Measurements from ENCODE around the gene NAT8L.
A peak's percentile ranks its signal among the peaks of the same experiment; 100 is the strongest.
"Not testable (repeated sequence)": the region's sequence is repeated elsewhere in the genome, so short reads cannot be mapped to it uniquely, and the experiment has no call there.

NAT8L gene
- 0 to 0.27 reads per million in 2 donors for total RNA-seq

DNA sequence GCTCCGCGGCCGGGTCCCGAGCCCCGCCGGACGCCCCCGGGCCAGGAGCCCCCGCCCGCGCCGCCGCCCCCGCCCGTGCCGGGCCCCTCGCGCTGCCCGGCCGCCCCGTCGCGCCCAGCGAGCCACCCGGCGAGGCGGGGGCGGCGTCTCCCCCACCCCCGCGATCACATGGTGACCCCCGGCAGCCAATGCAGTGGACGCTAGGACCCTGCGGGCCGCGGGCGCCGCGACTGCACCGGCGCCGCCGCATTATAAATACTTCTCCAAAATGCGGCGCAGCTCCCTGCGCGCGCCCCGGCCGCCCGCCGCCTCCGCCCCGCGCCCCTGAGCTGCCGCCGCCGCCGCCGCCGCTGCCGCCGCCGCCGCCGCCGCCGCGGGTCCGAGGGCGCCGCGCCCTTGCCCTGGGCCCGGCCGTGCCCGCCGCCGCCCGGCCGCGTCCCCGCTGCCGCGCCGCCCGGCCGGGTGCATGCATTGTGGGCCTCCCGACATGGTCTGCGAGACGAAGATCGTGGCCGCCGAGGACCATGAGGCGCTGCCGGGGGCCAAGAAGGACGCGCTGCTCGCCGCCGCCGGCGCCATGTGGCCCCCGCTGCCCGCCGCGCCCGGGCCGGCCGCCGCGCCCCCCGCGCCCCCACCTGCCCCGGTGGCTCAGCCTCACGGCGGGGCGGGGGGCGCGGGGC is at the start of gene NAT8L:
Gene NAT8L, plus strand, starts transcription at position 282 of the 680 bp plus-strand sequence. Its CDS starts 185 bp downstream, at position 467.
- DNase-seq: peak in 1 of 5 experiments; percentile 25

- DNase-seq: peak in 4 of 5 experiments; percentile 21 to 87 (median 54)
These were observed 49.4 kb upstream of the NAT8L start for GRCh38 chr4:2009651-2010233.

DNA sequence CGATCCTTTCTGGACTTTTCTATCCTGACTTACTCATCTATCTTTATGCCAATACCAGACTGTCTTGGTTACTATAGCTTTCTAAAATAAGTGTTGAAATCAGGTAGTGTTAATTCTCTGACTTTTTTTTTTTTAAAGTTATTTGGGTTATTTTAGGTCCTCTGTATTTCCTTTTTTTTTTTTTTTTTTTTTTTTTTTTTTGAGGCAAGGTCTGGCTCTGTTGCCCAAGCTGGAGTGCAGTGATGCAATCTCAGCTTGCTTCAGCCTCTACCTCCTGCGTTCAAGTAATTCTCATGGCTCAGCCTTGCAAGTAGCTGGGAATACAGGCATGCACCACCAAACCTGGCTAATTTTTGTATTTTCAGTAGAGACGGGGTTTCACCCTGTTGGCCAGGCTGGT is 47.5 kb upstream of the NAT8L start:
- DNase-seq: no peak

DNA sequence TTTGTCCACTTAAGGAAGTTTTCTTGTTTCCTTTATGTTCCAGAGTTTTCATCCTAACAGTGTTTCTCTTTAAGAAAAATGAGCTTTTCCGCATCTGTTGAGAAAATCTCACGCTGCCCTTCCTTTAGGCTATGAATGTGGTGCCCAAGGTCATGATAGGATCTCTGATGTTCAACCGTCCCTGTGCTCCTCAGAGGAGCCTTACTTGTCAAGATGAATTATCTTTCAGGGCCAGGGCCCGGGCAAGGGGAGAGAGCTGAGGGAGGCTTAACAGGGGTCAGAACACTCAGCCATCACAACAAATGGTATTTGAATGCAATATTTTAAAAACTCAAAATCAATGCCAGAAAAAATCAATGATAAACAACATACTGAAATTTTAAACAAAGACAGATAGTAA is 44.1 kb upstream of the NAT8L start:
- DNase-seq: no peak

DNA sequence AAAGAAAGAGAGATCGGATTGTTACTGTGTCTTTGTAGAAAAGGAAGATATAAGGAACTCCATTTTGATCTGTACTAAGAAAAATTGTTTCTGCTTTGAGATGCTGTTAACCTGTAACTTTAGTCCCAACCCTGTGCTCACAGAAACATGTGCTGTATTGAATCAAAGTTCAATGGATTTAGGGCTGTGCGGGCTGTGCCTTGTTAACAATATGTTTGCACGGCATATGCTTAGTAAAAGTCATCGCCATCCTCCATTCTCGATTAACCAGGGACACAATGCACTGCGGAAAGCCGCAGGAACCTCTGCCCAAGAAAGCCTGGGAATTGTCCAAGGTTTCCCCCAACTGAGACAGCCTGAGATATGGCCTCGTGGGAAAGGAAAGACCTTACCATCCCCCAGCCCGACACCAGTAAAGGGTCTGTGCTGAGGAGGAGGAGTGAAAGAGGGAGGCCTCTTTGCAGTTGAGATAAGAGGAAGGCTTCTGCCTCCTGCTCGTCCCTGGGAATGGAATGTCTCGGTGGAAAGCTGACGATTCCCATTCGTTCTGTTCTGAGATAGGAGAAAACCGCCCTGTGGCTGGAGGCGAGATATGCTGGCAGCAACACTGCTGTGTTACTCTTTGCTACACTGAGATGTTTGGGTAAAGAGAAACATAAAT is 37.6 kb upstream of the NAT8L start:
- not testable (repeated sequence) for DNase-seq

DNA sequence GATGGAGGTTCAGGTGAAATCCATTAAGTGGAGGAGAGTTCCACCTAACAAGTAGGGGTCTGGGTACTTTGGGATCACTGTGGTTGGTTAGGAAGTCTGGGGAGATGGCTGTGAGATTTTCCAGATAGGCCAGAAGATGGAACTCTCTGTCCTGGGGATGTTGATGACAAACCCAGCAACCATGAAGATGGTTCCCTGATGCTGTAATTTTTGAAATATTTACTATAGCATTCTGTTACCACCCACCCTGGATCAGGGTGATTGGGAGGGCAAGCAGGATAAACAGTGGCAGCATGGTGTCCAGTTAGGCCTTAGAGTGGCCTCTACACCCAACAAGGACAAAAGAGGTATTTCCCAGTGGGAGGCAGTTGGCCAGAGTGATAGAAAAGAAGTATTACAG is 34.4 kb upstream of the NAT8L start:
- DNase-seq: no peak

DNA sequence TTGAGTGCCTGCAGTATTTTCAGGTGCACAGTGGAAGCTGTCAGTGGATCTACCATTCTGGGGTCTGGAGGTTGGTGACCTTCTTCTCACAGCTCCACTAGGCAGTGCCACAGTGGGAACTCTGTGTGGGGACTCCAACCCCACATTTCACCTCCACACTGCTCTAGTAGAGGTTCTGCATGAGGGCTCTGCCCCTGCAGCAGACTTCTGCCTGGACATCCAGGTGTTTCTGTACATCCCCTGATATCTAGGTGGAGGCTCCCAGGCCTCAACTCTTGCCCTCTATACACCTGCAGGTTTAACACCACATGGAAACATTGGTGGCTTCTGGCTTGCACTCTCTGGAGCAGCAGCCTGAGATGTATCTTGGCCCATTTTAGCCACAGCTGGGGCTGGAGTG is 33.3 kb upstream of the NAT8L start:
- DNase-seq: no peak

DNA sequence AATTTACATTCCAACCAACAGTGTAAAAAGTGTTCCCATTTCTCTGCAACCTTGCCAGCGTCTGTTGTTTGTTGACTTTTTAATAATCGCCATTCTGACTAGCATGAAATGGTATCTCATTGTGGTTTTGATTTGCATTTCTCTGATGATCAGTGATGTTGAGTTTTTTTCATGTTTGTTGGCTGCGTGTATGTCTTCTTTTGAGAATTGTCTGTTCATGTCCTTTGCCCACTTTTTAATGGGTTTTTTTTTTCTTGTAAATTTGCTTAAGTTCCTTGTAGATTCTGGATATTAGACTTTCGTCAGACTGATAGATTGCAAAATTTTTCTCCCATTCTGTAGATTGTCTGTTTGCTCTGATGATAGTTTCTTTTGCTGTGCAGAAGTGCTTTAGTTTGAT is 32.0 kb upstream of the NAT8L start:
- DNase-seq: not testable (repeated sequence)

- DNase-seq: not testable (repeated sequence)
These were observed 28.0 kb upstream of the NAT8L start for GRCh38 chr4:2031161-2031560.

DNA sequence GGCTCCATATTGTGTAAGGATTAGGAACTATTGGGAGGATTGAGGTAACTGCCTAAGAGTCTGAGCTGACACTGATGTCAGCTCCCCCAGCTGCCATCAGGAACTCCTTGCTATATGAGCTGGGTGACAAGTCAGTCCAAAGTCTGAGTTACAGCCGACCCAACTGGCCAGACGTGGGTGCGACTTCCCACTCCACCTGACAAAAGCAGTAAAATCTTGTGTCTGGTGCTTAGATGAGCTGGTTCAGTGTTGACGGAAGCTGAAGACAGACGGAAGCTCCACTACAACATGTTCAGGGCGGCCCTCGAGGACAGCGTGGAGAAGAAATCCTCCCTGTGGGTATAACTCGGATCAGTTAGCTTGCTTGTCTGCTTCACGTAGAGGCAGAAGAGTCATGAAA is 22.8 kb upstream of the NAT8L start:
- DNase-seq: no peak

DNA sequence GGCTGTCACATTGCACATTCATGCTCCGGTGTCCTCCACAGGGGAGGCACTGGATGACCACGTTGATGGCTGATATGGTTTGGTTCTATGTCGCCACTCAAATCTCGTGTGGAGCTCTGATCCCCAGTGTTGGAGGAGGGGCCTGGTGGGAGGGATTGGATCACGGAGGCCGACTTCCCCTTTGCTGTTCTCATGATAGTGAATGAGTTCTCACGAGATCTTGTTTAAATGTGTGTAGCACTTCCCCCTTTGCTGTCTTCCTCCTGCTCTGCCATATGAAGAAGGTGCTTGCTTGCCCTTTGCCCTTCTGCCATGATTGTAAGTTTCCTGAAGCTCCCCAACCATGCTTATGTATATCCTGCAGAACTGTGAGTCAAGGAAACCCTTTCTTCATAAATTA is 22.3 kb upstream of the NAT8L start:
- no peak for DNase-seq

DNA sequence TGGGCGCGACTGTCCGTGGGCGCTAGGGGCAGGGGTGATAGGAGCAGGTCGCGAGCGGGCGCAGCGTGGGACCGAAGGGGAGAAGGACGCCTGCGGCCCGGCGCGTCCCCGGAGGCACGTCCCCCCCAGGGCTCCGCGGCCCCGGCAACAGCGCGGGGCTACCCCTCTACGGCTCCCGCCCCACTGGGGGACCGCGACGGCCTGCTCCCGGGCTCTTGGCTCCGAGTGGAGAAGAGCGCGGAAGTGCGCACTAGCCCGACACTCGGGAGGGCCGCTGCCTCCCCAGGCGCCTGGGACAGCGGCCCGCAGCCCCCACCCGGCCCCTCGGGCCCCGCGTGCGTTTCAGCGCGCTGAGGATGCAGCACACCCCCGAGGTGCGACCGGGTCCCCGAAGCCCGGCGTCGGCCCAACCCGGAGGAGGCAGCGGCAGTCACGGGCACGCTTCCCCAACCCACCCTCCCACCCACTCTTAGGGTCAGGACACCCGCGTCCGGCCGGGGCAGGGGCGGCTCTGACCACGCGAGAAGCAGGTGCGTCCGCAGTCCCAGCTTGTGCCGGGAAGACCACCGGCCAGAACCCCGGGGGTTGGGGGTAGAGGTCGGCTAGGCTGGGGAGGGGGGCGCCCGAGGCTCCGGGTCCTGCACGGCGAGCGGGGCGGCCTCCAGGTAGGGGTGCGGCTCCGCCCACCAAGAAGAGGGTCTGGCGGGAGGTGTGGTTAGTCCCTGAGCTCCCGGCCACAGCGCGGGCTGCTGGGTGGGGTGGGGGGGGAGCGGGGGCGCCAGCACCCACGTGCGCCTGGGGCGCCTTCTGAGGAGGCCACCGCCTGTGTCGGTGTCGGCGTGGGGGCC is 18.5 kb upstream of the NAT8L start:
- DNase-seq: no peak

GRCh38 chr4:2041239-2042130 is 17.6 kb upstream of the NAT8L start:
- DNase-seq: peak; percentile 56 to 83 (median 71)

DNA sequence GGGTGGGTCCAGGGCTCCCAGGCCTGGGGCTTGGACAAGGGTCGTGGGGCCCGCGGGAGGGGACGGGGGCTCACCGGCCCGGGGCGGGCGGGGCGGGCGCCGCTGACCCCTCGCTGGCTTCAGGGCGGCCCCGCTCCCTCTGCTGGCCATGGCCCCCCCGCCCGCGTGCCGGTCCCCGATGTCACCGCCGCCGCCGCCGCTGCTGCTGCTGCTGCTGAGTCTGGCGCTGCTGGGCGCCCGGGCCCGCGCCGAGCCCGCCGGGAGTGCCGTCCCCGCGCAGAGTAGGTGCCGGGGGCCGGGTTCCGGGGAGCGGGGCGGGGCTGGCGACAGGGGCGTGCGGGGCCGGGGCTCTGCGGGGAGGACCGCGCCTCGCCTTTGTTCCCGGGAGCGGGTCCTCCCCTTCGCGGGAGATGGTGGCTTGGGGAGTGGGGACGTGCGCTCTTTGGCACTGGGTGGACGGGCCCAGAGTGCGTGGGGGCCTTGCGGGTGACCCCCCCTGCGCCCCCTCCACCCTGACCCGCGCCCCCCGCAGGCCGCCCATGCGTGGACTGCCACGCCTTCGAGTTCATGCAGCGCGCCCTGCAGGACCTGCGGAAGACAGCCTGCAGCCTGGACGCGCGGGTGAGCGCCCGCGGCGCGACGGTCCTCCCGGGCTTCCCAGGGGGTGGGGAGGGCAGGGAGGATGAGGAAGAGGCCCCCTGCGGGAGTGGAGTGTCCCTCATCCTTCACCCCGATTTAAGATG is 16.8 kb upstream of the NAT8L start:
- peak in 3 of 5 experiments; percentile 23 to 52 (median 33) for DNase-seq

GRCh38 chr4:2042947-2043395 is 16.2 kb upstream of the NAT8L start:
- DNase-seq: no peak

- DNase-seq: no peak
These were observed 15.6 kb upstream of the NAT8L start for GRCh38 chr4:2043396-2044118.

GRCh38 chr4:2044119-2044485 is 15.0 kb upstream of the NAT8L start:
- no peak for DNase-seq

- DNase-seq: no peak
These were observed 14.3 kb upstream of the NAT8L start for GRCh38 chr4:2044542-2045517.

DNA sequence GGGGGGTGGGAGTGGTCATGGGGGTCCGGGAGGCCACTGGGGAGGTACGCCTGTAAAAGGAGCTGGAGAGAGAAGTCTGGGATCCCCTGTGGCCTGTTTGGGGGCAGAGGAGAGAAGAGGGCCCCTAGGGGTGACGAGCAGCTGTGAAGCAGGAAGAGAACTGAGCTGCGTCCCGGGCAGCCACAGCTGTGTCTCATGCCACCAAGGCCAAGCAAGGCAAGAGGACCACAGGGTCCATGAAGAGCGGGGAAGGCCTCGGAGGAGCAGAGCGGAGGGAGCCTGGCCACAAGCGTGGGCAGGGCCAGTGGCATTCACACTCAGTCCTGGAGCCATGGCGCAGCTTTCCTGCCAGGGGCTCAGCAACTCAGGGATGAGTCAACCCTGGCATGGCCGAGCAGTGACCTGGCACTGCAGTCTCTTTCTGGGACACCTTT is 13.6 kb upstream of the NAT8L start:
- no peak for DNase-seq

Measured in T-helper 2 cell (primary cell).